Loucy (cell line): ENCODE results near the gene COL23A1.

Source experiments
- CTCF ChIP-seq: fragments of 200-600 bp; sonication (generic); conservative IDR thresholded peaks from 2 replicates; pipeline ENCODE4 v1.5.1; 2014; ENCODE audit warnings: mild to moderate bottlenecking, antibody characterized with exemption, low read length
- EZH2phosphoT487 ChIP-seq: fragments of 200-600 bp; IDR thresholded peaks from 2 replicates; pipeline ENCODE4 v1.6.1; 2018; ENCODE audit warnings: antibody characterized with exemption, mild to moderate bottlenecking, moderate library complexity, borderline replicate concordance

GRCh38 chr5:178257650-178258049 is 332.5 kb downstream of the COL23A1 start:
- TF ChIP-seq CTCF (no peak), EZH2phosphoT487 (no peak)
